ENCODE results near the gene FAM120AOS.

GRCh38 chr9:93466416-93467061, 13.2 kb upstream of the FAM120AOS start:
- no peak for TF ChIP-seq EZH2 (IDR thresholded peaks at IDR 0.05; ENCODE audit: insufficient read depth, poor library complexity, severe bottlenecking)
- no peak for TF ChIP-seq EZH2phosphoT487 (IDR thresholded peaks at IDR 0.05; ENCODE audit: insufficient read depth, low read depth)
